A549 (cell line): ENCODE data around the gene TBL1X. TPM values are rescaled to one million over a fixed set of nuclear protein-coding genes. Genes with fewer than 3 reads are reported as not detected.

ENCODE experiments used
- ATAC-seq, 2 experiments: fragments of 200-7000 bp in 1 of 2; fragments of >200 bp in 1 of 2; cut with Nextera tagmentation in 1 of 2; cut with Tn5 transposase in 1 of 2; 3 replicates each; pipeline versions ENCODE4 v1.8.0 to v1.9.1; 2018 to 2020; ENCODE audit warnings: mild to moderate bottlenecking in 1 of 2, moderate library complexity in 1 of 2
- CTCF ChIA-PET: fragments of 300-600 bp; sonication (Branson Sonifier 250); formaldehyde crosslinking; extraction: SDS; loops from one replicate; lab custom pipeline; 2021; ENCODE audit warnings: antibody characterized with exemption, inconsistent platforms; lab: Yijun Ruan, JAX
- POLR2A ChIA-PET: fragments of 350-600 bp; formaldehyde crosslinking; extraction: SDS; loops from one replicate; lab custom pipeline; 2021; ENCODE audit warnings: antibody characterized with exemption, inconsistent platforms; lab: Yijun Ruan, JAX
- DNase-seq, 2 experiments: peaks; one replicate each; pipeline versions ENCODE4 v3.0.0 to v3.0.0-alpha.2; 2011 to 2016; ENCODE audit warnings: low read depth in 1 of 2, low spot score in 1 of 2
- FAIRE-seq: peaks from 2 replicates; lab custom pipeline; 2011; peaks lifted over from hg19 to GRCh38; lab: Jason Lieb, UNC
- H3K27ac ChIP-seq, 2 experiments: fragments of >200 bp; sonication (Bioruptor Twin); formaldehyde crosslinking; 3 replicates each; pipeline ENCODE4 v1.5.1; 2016 to 2017
- H3K4me1 ChIP-seq: fragments of >200 bp; sonication (Bioruptor Twin); formaldehyde crosslinking; 3 replicates; pipeline ENCODE4 v1.6.1; 2016
- H3K4me2 ChIP-seq: fragments of >200 bp; sonication (Bioruptor Twin); formaldehyde crosslinking; 3 replicates; pipeline ENCODE4 v1.6.1; 2016
- H3K4me3 ChIP-seq: fragments of >200 bp; sonication (Bioruptor Twin); formaldehyde crosslinking; 3 replicates; pipeline ENCODE4 v1.5.1; 2016
- H3K9me3 ChIP-seq: fragments of >200 bp; sonication (Bioruptor Twin); formaldehyde crosslinking; 3 replicates; pipeline ENCODE4 v1.6.1; 2016
- CHD2 ChIP-seq: fragments of 150-350 bp; IDR thresholded peaks from 2 replicates; pipeline ENCODE4 v1.6.1; 2014; ENCODE audit warnings: low read length; ENCODE audit not compliant: partially characterized antibody
- CHD4 ChIP-seq: fragments of 200-600 bp; sonication (generic); IDR thresholded peaks from 2 replicates; pipeline ENCODE4 v1.6.1; 2016; ENCODE audit warnings: antibody characterized with exemption, mild to moderate bottlenecking, borderline replicate concordance
- CTCF ChIP-seq: fragments of >200 bp; sonication (Bioruptor Twin); formaldehyde crosslinking; IDR thresholded peaks from 3 replicates; pipeline ENCODE4 v1.5.1; 2016
- EHMT2 ChIP-seq: fragments of 200-600 bp; sonication (generic); IDR thresholded peaks from 2 replicates; pipeline ENCODE4 v1.6.1; 2016; ENCODE audit warnings: antibody characterized with exemption, low read depth, mild to moderate bottlenecking, moderate library complexity
- FOXS1 ChIP-seq: fragments of 250-450 bp; sonication (Bioruptor Pico); IDR thresholded peaks from 2 replicates; pipeline ENCODE4 v1.5.0; 2020; ENCODE audit warnings: mild to moderate bottlenecking, moderate library complexity
- HDAC2 ChIP-seq: fragments of 200-600 bp; sonication (generic); IDR thresholded peaks from 2 replicates; pipeline ENCODE4 v1.6.1; 2016
- HMGXB4 ChIP-seq: fragments of 250-450 bp; sonication (Bioruptor Pico); IDR thresholded peaks from 2 replicates; pipeline ENCODE4 v1.5.0; 2021; ENCODE audit warnings: mild to moderate bottlenecking, moderate library complexity, borderline replicate concordance
- HOXA7 ChIP-seq: fragments of 250-450 bp; sonication (Bioruptor Pico); IDR thresholded peaks from 2 replicates; pipeline ENCODE4 v1.5.0; 2020; ENCODE audit warnings: mild to moderate bottlenecking, moderate library complexity
- HOXB5 ChIP-seq: fragments of 250-450 bp; sonication (Bioruptor Pico); IDR thresholded peaks from 2 replicates; pipeline ENCODE4 v1.5.0; 2020; ENCODE audit warnings: mild to moderate bottlenecking, moderate library complexity
- KDM1A ChIP-seq: fragments of 200-600 bp; sonication (generic); IDR thresholded peaks from 2 replicates; pipeline ENCODE4 v1.6.1; 2016; ENCODE audit warnings: low read depth, mild to moderate bottlenecking
- KDM5A ChIP-seq: fragments of 200-600 bp; sonication (generic); IDR thresholded peaks from 2 replicates; pipeline ENCODE4 v1.6.1; 2016; ENCODE audit warnings: antibody characterized with exemption, mild to moderate bottlenecking
- NPAS2 ChIP-seq: fragments of 250-450 bp; sonication (Bioruptor Pico); IDR thresholded peaks from 2 replicates; pipeline ENCODE4 v1.8.0; 2022; ENCODE audit warnings: mild to moderate bottlenecking, moderate library complexity, borderline replicate concordance
- NR3C1 ChIP-seq: fragments of >200 bp; sonication (Bioruptor Twin); formaldehyde crosslinking; IDR thresholded peaks from 3 replicates; pipeline ENCODE4 v1.6.1; 2017
- PBX3 ChIP-seq: IDR thresholded peaks from 2 replicates; pipeline ENCODE4 v1.6.1; 2012
- RAD21 ChIP-seq, 2 experiments: fragments of >200 bp in 1 of 2; sonication (Bioruptor Twin) in 1 of 2; formaldehyde crosslinking in 1 of 2; IDR thresholded peaks in 1 of 2; conservative IDR thresholded peaks in 1 of 2; 2 replicates in 1 of 2; 3 replicates in 1 of 2; pipeline ENCODE4 v1.6.1; 2012 to 2018; ENCODE audit warnings: inconsistent platforms in 1 of 2
- RCOR1 ChIP-seq: fragments of 150-350 bp; IDR thresholded peaks from 2 replicates; pipeline ENCODE4 v1.6.1; 2014; ENCODE audit warnings: antibody characterized with exemption, low read length, low read depth
- REST ChIP-seq: fragments of 200-600 bp; sonication (generic); IDR thresholded peaks from 2 replicates; pipeline ENCODE4 v1.6.1; 2016; ENCODE audit warnings: antibody characterized with exemption, mild to moderate bottlenecking, moderate library complexity
- RFX5 ChIP-seq: fragments of 450-650 bp; IDR thresholded peaks from 2 replicates; pipeline ENCODE4 v1.7.1; 2014; ENCODE audit warnings: antibody characterized with exemption, mild to moderate bottlenecking, moderate library complexity
- USF2 ChIP-seq: fragments of 450-650 bp; IDR thresholded peaks from 2 replicates; pipeline ENCODE4 v1.6.1; 2014; ENCODE audit warnings: antibody characterized with exemption
- ZSCAN20 ChIP-seq: fragments of 250-450 bp; sonication (Bioruptor Pico); IDR thresholded peaks from 2 replicates; pipeline ENCODE4 v1.8.0; 2022; ENCODE audit warnings: mild to moderate bottlenecking, moderate library complexity
- WGBS: methylation state at CpG from one replicate; pipeline ENCODE4 v1.1.6; 2017; ENCODE audit errors: missing lambda C conversion rate; 5-methylcytosine and 5-hydroxymethylcytosine counted together
- polyA plus RNA-seq, 4 experiments: library from polyadenylated mRNA; depleted of rRNA in 3 of 4; stranded (reverse); fragments of >200 nt; fragmentation: RNase III in 1 of 4; extraction: RNeasy Plus Mini Kit Qiagen cat#74134 plus additional on column Dnase treatment in 1 of 4; gene quantifications; 2 replicates in 3 of 4; 3 replicates in 1 of 4; pipeline ENCODE4 v1.2.3, GENCODE V29; 2011 to 2017

The TBL1X gene
- polyA plus RNA-seq, 2 of the 4 experiments (the other 2 are of a cell fraction) = 14.6 to 18.0 TPM

- TF ChIP-seq CTCF (no peak), EHMT2 (no peak), RAD21 (conservative IDR thresholded peaks at IDR 0.05 in 1 of 2, IDR thresholded peaks at IDR 0.05 in 1 of 2) (no peak), CHD2 (no peak), NR3C1 (no peak), USF2 (no peak), HOXB5 (CRISPR knock-in tag) (no peak), CHD4 (no peak)
Observed at GRCh38 chrX:9701790-9702189, 236.9 kb downstream of the TBL1X start (continued).

GRCh38 chrX:9703406-9703805, 238.5 kb downstream of the TBL1X start:
- peaks cover 8% of the 10 kb centered on the region; the same call in 2 of the 3 replicates for H3K9me3 ChIP-seq
- H3K4me1 ChIP-seq = no peaks in the 10 kb centered on the region
- ChIA-PET CTCF (interaction anchor here (0.8 kb wide), 1 partner anchor 884 kb away, joined by 5 read pairs; no protein-coding TSS in a partner anchor), POLR2A (no interaction called here)
- WGBS = 94% methylated on average over 5 of the region's 14 CpGs
- FAIRE-seq (no peak), DNase-seq (no peak), ATAC-seq (no peak)
- TF ChIP-seq FOXS1 (CRISPR knock-in tag) = no peak
- no peak for TF ChIP-seq EHMT2
- TF ChIP-seq RCOR1 = no peak
- no peak for TF ChIP-seq HMGXB4
- TF ChIP-seq RFX5 = no peak
- TF ChIP-seq HDAC2 = no peak
- TF ChIP-seq PBX3 = no peak
- TF ChIP-seq ZSCAN20 (CRISPR knock-in tag) = no peak
- TF ChIP-seq KDM5A = no peak
- no peak for TF ChIP-seq REST
- no peak for TF ChIP-seq HOXA7 (CRISPR knock-in tag)
- TF ChIP-seq NR3C1 = no peak
- no peak for TF ChIP-seq NPAS2 (CRISPR knock-in tag)
- TF ChIP-seq KDM1A = no peak
- H3K27ac ChIP-seq = no peak overlapping the region
- no peak overlapping the region for H3K4me2 ChIP-seq
- no peak overlapping the region for H3K4me3 ChIP-seq
